MV-4-11 (cell line): ENCODE results near the gene ABCG2.
"Not testable (repeated sequence)": the region's sequence is repeated elsewhere in the genome, so short reads cannot be mapped to it uniquely, and the experiment has no call there.

Experiments
- DNase-seq: peaks from one replicate; lab custom pipeline; 2025; lab: John Stamatoyannopoulos, UW

ABCG2 gene

DNA sequence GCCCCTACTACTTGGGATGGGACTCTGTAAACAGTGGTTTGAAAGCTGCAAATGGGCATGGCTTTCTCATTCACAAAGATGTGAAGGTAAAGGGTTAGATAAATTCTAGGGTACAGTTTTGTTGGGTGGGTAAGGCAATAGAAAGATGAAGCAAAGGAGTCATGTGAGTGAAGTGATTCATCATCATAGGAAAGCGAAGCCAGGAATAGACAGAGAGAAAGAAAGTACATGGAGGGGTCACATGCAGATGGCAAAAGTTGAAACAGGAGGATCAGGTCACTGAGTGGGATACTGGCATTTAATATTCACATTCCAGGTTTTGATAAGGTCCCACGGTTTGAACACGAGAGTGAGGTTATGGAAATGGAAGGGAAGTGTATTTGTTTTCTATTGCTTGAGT is 8.2 kb upstream of the ABCG2 start:
- no peak for DNase-seq

DNA sequence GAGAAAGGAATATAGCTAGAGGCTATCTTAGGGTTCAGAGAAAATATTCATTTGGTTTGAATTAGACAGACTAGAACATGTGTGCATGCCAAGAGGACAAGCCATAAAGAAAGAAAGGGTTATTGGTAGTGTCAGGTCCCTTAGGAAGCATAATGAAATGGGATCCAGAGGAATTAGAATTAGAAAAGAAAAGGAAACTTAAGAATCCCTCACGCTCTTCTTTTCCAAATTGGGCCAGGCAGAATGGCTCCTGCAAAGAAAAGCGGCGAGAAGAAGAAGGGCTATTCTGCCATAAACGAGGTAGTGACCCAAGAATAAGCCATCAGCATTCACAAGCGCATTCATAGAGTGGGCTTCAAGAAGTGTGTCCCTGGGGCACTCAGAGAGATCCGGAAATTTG is 4.9 kb upstream of the ABCG2 start:
- no peak for DNase-seq

DNA sequence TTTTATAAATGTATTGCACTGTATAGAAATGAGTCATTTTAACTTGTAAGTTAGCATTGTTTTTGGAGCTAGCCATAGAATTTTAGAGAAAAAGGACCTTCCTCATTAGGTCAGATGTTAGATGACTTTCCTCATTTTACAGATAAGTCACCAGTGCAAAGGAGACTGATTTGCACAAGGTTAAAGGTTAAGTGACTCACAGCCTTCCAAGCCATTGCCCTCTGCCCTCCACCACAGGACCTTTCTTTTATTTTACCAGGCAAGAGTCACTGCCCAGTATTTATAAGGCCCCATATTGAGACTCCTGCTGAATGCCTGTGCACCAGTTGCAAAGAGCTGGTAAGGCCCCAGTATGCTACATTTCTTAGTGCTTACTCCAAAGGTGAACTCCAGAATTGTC is 4.2 kb upstream of the ABCG2 start:
- no peak for DNase-seq

DNA sequence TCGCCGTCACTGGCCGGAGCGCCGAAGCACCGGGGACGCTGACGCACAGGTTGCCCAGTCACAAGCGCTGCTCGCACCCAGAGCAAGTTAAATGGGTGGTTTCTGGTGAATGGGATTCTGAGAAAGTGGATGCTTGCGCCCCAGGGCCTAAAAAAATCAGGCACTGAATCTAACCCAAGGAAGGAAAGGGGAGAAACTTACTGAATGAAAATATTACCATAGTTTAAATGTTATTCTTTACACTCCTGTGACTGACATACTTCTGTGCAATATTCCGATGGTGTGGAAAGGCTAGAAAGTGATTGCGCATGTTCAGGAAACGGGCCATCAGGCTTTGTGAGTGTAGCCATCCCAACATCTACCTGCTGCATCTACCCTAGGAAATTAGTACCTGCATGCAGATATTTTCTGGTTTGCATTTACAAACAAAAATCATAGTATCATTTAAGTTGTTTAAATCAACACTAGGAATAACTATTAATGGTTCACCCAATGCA is 838 bp upstream of the ABCG2 start:
- DNase-seq: no peak

DNA sequence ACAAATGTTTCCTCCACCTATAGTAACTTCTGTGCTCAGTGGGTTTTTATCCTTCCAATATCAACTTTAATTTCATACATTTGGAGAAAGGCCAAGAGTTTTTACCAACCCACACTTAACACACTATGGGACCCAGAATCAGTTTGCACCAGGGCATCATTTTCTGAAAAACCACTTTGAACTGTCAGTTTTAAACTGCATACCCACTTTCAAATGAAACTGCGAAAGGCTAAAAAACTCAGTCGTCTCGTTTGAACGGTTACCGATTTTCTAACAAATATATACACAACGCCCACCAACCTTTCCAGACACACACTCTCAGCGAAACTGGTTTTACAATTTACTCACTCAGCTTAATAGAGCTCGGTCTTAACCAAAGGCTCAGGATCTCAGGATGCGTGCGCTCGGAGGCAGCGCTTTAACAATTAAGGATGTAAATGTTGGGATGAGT is 376 bp downstream of the ABCG2 start:
- DNase-seq: peak; percentile 1

DNA sequence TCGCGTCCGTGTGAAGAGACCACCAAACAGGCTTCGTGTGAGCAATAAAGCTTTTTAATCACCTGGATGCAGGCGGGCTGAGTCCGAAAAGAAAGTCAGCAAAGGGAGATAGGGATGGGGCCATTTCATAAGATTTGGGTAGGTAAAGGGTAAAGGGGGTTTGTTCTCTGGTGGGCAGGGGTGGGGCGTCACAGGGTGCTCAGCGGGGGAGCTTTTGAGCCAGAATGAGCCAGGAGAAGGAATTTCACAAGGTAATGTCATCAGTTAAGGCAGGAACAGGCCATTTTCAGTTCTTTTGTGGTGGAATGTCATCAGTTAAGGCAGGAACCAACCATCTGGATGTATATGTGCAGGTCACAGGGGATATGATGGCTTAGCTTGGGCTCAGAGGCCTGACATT is 6.1 kb downstream of the ABCG2 start:
- DNase-seq: not testable (repeated sequence)

DNA sequence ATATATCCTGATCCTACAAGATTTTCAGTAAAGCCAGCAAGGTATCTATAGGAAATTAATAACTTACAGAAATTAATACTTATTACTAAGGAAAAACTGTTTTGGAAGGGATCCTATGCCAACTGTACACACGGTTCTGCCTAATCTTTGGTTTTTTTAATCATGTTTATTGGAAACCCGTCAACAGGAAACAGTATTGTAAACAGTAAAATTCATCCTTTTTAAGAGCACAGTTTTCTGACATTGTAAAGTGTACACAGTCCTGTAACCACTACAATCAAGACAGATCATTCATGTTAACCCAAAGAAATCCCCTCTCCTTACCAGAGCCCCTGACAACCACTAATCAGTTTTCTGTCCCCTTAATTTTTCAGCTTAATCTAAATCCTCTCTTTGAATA is 9.9 kb downstream of the ABCG2 start:
- no peak for DNase-seq

DNA sequence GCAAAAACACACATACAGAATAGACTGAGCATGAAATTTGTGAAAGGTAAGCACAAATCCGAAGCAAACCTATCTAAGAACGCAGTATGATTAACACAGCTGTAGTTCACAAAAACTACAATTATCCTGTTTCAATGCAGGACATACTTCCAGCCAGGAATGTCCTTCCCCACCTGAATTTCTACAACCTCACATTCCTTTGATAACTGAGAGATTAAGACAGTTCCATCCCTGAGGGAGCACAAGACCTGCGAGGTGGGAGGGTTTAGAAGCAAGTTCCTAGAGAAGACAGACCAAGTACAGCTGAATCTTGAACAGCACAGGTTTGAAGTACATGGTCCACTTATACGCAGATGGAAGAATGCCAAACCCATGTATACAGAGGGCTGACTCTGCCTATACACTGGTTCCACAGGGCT is 10.6 kb downstream of the ABCG2 start:
- no peak for DNase-seq

DNA sequence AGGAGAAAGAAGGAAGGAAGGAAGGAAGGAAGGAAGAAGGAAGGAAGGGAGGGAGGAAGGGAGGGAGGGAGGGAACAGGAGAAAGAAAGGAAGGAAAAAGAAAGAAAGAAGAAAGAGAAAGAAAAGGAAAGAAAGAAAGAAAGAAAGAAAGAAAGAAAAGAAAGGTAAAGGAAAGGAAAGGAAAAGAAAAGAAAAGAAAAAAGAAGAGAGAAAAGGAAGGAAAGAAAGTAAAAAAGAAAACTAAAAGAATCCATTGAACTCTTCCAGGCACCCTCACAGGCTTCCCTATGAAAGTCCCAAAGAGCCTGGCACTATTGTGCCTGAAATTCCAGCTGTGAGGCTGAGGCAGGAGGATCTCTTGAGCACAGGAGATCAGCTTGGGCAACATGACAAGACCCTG is 11.5 kb downstream of the ABCG2 start:
- DNase-seq: no peak

DNA sequence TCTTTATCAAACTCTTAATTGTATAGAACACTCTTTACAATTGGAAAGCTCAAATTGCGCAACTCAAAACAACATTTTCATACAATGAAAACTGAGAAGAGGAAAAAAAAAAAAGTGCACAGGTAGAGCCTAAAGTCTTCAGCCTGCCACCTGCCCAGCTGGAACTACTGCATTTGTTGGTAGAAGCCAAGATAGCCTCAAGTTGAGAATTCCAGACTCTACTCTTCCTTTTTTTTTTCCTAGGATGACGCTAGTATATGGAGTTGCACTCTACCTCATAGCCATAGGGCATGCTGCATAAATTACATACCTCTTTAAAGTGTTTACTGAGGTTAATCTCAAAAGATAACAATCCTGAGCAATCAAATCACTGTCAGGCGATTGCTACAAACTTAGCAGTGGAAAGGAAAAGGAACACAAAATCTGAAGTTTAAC is 13.6 kb downstream of the ABCG2 start:
- no peak for DNase-seq

DNA sequence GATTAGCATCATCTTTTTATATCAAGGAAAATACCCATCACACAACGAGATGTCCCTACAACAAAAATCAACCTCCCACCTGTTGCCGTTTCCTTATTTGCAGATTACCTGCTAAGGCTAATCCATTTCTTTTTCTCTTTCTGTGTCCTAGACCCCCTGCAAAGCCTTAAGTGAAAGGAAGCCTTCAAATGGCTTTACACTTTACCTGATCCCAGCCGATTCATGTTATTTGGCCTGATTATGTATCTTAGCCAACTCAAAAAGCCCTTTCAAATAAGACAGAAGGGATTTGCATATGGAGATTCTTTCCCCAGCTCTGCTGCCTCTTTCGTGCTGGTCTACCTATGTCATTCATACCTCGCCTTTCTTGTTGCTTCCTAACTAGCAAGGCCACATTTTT is 14.4 kb downstream of the ABCG2 start:
- no peak for DNase-seq

DNA sequence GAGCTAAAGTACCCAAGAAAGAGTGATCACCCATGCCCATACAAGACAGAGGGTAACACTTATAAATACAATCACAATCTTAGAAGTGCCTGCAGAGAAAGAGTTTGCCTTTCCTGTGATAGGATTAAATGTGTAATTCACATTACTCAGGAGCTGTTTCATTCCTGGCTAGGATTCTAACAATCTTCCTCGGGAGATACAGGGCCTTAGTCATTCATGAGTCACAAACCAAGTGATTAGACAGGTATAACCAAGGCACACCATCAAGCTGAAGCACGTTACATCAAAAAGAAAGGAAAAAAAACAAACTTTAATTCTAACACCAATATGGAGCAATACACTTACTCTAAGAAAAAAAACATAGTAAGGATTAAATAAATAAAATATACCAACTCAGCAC is 14.9 kb downstream of the ABCG2 start:
- DNase-seq: no peak

DNA sequence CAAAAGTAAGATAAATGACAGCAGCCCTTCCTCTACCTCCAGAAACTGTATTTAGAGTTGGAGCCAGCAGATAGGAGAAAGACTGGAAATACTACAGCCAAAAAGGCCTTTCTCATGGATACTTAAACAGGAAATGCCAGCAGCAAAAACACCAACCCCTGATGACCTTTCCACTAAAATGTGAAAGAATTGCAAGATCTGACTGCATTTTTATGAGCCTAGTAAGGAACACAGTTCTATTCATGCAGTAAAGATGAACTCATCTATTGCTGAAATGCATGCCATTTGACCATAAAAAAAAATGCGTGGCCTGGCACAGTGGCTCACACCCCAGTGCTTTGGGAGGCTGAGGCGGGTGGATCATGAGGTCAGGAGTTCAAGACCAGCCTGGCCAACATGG is 19.9 kb downstream of the ABCG2 start:
- no peak for DNase-seq

DNA sequence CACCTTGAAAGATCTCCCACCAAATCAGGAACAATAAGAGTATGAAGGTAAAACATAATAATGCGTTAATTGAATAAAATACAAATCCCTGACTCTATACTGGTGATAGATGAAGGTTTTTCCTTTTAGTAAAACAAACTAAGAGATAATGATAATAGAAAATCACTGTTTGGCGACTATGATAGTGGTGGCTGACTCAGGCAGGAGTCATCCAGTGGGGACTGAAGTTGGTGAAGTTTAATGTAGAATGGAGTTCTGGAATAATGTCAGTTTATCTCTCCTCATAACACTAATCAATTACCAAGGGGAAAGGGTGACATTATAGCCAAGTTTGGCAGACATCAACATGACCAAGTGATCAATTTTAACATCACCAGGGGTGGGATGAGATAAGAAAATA is 21.3 kb downstream of the ABCG2 start:
- no peak for DNase-seq

DNA sequence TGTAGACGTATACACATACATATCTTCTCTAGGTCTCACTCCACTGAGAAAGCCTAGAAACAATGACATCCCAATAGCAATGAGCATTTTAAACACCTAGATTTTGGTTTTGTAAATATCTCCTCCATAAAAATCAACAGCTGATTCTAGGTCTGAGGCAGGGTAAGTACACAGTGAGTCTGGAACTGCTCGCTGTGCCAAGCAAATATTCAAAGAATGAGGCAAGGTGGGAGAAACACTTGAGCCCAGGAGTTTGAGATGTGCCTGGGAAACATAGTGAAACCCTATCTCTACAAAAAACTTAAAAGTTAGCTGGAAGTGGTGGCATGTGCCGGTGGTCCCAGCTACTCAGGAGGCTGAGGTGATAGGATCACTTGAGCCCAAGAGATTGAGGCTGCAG is 22.2 kb downstream of the ABCG2 start:
- no peak for DNase-seq

DNA sequence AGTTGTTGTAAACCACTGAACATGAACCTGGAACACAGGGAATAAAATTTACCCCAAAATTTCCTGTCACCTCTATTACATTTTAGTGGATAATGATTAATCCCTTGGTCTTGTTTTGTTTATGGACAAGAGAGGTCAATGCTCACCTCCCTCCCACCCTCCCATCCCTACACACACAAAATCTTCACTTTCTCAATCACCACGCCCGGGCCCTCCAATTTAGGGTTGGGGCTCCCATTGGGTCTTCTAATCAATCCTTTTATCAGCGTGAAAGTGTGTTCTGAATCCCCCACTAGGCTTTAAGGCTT is 23.1 kb downstream of the ABCG2 start:
- DNase-seq: no peak

DNA sequence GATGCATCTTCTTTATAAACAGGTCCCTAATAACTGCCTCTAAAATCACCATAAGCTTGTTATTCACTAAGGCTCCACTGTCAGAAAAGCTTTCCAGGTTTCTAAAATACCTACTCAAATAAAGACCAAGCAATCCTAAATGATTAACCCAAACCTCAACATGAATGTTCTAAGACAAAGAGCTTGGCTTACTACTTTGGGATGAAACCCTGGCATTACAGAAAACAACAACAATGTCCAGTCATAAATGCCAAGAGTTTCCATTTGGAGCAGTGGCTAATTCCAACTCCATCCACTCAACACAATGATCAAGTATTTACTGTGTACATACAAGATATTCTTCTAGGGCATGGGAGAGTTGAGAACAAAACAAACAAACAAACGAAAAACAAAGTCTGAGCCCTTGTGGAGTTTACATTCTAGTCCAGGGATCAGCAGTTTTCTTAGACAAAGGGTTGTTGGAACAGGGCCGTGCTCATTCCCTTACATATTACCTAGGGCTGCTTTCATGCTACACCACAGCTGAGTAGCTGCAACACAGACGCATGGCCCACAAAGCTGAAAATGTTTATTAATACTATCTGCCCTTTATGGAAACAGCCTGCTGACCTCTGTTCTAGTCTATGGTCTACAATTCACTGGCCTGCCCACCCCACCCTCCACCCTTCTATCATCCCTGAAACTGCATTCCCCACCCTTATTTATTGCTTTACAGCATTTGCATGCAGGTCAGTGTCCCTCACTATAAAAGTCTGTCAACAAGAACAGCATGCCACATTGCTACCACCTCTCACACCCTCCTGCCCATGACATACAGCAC is 23.7 kb downstream of the ABCG2 start:
- DNase-seq: no peak

DNA sequence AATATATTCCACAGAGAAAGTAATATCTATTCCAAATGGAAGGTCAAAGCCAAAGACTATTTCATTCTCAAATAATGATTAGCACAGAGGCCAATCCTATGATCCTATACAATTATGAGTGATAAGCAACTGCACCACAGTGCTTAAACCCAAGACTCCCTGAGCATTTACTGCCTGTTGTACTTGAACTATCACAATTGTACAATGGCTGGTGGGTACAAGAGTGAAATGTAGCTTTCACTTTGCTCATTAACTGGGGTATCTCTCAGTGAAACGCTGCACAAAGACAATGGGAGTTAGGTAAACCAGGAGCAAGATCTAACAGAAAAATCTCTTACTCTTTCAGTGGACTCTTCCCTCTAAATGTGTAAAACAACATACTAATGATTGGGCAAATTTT is 24.3 kb downstream of the ABCG2 start:
- no peak for DNase-seq

DNA sequence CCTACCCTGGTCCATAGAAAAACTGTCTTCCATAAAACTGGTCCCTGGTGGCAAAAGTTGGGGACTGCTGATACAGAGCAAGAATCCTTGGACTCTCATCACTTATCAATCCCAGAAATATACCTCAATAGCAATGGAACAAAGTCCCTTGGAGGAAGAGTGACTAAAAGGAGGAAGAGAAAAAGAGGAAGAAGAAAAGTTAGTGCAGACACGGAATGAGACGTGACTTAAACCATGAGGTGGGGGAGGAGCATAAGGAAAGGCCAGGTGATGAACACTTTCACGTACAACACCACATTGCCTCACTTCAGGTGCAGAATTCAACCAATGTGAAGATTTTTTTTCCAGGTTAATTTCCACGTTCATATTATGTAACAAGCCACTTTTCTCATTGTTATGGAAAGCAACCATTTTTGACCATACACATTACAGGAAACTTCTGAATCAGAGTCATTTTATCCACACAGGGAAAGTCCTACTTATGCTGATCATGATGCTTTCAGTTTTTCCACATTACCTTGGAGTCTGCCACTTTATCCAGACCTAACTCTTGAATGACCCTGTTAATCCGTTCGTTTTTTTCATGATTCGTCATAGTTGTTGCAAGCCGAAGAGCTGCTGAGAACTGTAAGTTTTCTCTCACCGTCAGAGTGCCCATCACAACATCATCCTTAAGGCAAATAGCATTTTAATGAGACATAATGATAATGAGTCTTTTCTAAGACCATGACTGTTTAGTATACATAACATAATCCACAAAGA is 27.7 kb downstream of the ABCG2 start:
- peak; percentile 42 for DNase-seq

DNA sequence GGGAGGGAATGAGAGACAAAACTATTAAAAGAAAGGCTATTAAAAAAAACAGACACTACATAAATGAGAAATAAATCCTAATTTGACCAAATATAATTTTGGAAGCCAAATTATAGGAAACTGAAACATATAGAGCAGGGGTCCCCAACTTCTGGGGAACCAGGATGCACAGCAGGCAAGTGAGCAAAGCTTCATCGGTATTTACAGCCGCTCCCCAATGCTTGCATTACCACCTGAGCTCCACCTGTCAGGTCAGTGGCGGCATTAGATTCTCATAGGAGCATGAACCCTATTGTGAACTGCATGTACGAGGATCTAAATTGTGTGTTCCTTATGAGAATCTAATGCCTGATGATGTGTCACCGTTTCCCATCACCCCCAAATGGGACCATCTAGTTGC is 28.4 kb downstream of the ABCG2 start:
- DNase-seq: no peak

DNA sequence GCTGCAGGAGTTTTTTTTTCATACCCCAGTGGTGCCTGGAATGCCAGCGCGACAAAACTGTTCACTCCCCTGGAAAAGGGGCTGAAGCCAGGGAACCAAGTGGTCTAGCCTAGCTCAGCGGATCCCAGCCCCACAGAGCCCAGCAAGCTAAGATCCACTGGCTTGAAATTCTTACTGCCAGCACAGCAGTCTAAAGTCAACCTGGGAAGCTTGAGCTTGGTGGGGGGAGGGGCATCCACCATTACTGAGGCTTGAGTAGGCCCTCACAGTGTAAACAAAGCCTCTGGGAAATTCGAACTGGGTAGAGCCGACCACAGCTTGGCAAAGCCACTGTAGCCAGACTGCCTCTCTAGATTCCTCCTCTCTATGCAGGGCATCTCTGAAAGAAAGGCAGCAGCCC is 36.2 kb downstream of the ABCG2 start:
- DNase-seq: not testable (repeated sequence)

DNA sequence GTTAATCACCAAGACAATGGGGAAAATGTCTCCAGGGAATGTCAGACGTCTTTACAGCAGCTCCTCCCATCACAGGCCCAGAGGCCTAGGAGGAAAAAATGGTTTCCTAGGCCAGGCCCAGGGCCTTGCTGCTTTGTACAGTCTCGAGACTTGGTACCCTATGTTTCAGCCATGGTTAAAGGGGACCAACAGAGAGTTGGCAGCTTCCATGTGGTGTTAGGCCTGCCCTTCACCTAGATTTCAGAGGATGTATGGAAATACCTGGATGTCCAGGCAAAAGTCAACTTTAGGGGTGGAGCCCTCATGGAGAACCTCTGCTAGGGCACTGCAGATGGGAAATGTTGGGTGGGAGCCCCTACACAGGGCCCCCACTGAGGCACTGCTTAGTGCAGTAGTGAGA is 38.5 kb downstream of the ABCG2 start:
- DNase-seq: no peak

DNA sequence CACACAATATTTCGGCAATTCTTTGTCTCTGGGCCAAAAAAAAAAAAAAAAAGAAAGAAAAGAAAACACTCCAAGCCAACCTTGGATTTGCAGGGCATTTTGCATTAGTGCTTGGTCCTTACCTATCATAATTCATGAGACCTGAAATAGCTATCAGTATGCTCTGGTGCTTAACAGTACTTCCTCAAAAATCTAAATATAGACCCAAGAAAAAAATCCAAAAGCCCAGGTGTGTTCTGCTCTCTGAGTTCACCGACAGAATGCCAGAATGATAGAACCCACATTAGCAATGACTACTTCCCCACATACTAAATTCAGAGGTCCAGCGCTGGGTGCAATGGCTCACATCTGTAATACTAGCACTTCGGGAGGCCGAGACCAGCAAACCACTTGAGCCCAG is 42.9 kb downstream of the ABCG2 start:
- DNase-seq: no peak

DNA sequence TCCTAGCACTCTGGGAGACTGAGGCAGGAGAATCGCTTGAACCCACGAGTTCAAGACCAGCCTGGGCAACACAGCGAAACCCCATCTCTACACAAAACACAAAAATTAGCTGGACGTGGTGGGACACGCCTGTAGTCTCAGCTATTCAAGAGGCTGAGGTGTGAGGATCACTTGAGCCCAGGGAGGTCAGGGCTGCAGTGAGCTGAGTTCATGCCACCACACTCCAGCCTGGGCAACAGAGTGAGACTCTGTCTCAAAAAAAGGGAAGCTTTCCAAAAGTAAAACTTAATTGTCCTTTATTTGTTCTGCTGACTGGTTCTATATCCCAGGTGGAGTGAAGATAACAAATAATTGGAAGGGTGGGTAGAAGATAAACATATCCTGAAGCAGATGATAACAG is 45.6 kb downstream of the ABCG2 start:
- DNase-seq: no peak
